ENCODE measurements around the gene RITA1.

Gene RITA1

GRCh38 chr12:113236539-113237399 is 51.2 kb downstream of the RITA1 start:
- H3K79me2 ChIP-seq (ENCODE audit: low read length) = peaks cover 6% of the 10 kb centered on the region
- no peak overlapping the region for H3K4me3 ChIP-seq (ENCODE audit: low read length)
- H3K4me2 ChIP-seq (ENCODE audit: low read length) = no peak overlapping the region
- H4K20me1 ChIP-seq (ENCODE audit: insufficient read depth, low read length) = no peaks in the 10 kb centered on the region
- TF ChIP-seq EZH2phosphoT487 (IDR thresholded peaks at IDR 0.05; ENCODE audit: low read depth) = no peak
- H3K36me3 ChIP-seq (replicated peaks; ENCODE audit: low read depth, low read length) = peaks cover 56% of the 10 kb centered on the region
- H3K4me1 ChIP-seq (ENCODE audit: low read length) = peaks cover 35% of the 10 kb centered on the region
- H3K9me3 ChIP-seq (ENCODE audit: insufficient read depth, low read length) = no peaks in the 10 kb centered on the region
- H2AFZ ChIP-seq (ENCODE audit: low read depth, low read length) = no peak overlapping the region
- H3K9ac ChIP-seq (ENCODE audit: low read length) = no peak overlapping the region
- no peaks in the 10 kb centered on the region for H3K27me3 ChIP-seq (ENCODE audit: low read depth, low read length)
- no peak overlapping the region for H3K27ac ChIP-seq (ENCODE audit: low read length)

GRCh38 chr12:113237748-113238147 is 52.2 kb downstream of the RITA1 start:
- Histone ChIP-seq H3K4me2 (ENCODE audit: low read length) (no peak overlapping the region), H3K4me1 (ENCODE audit: low read length) (peaks cover 25% of the 10 kb centered on the region), H2AFZ (ENCODE audit: low read depth, low read length) (no peak overlapping the region), H3K27ac (ENCODE audit: low read length) (no peak overlapping the region), H3K4me3 (ENCODE audit: low read length) (no peak overlapping the region), H3K9ac (ENCODE audit: low read length) (no peak overlapping the region), H3K9me3 (ENCODE audit: insufficient read depth, low read length) (no peaks in the 10 kb centered on the region), H3K36me3 (replicated peaks; ENCODE audit: low read depth, low read length) (peaks cover 51% of the 10 kb centered on the region), H3K79me2 (ENCODE audit: low read length) (peaks cover 6% of the 10 kb centered on the region), H4K20me1 (ENCODE audit: insufficient read depth, low read length) (no peaks in the 10 kb centered on the region), H3K27me3 (ENCODE audit: low read depth, low read length) (no peaks in the 10 kb centered on the region)
- no peak for TF ChIP-seq CTCF (IDR thresholded peaks at IDR 0.05; ENCODE audit: low read depth, low read length)
- no peak for TF ChIP-seq EZH2phosphoT487 (IDR thresholded peaks at IDR 0.05; ENCODE audit: low read depth)

GRCh38 chr12:113238309-113238708 is 52.8 kb downstream of the RITA1 start:
- no peak for TF ChIP-seq CTCF (IDR thresholded peaks at IDR 0.05; ENCODE audit: low read depth, low read length)
- no peak for TF ChIP-seq EZH2phosphoT487 (IDR thresholded peaks at IDR 0.05; ENCODE audit: low read depth)
- peaks cover 6% of the 10 kb centered on the region for H3K79me2 ChIP-seq (ENCODE audit: low read length)

GRCh38 chr12:113239288-113239771 is 53.8 kb downstream of the RITA1 start:
- Histone ChIP-seq H3K9me3 (ENCODE audit: insufficient read depth, low read length) (no peaks in the 10 kb centered on the region), H3K4me3 (ENCODE audit: low read length) (no peak overlapping the region), H2AFZ (ENCODE audit: low read depth, low read length) (no peak overlapping the region), H3K79me2 (ENCODE audit: low read length) (peaks cover 6% of the 10 kb centered on the region), H3K27ac (ENCODE audit: low read length) (no peak overlapping the region), H3K9ac (ENCODE audit: low read length) (no peak overlapping the region), H4K20me1 (ENCODE audit: insufficient read depth, low read length) (no peaks in the 10 kb centered on the region), H3K4me2 (ENCODE audit: low read length) (no peak overlapping the region), H3K4me1 (ENCODE audit: low read length) (peaks cover 13% of the 10 kb centered on the region), H3K36me3 (replicated peaks; ENCODE audit: low read depth, low read length) (peaks cover 45% of the 10 kb centered on the region), H3K27me3 (ENCODE audit: low read depth, low read length) (no peaks in the 10 kb centered on the region)
- TF ChIP-seq CTCF (IDR thresholded peaks at IDR 0.05; ENCODE audit: low read depth, low read length) (no peak), EZH2phosphoT487 (IDR thresholded peaks at IDR 0.05; ENCODE audit: low read depth) (no peak)

More at GRCh38 chr12:113238309-113238708, 52.8 kb downstream of the RITA1 start:
- peaks cover 19% of the 10 kb centered on the region for H3K4me1 ChIP-seq (ENCODE audit: low read length)
- no peak overlapping the region for H3K27ac ChIP-seq (ENCODE audit: low read length)
- no peak overlapping the region for H3K4me2 ChIP-seq (ENCODE audit: low read length)
- no peak overlapping the region for H3K4me3 ChIP-seq (ENCODE audit: low read length)
- H2AFZ ChIP-seq (ENCODE audit: low read depth, low read length) = no peak overlapping the region
- no peak overlapping the region for H3K9ac ChIP-seq (ENCODE audit: low read length)
- H3K36me3 ChIP-seq (replicated peaks; ENCODE audit: low read depth, low read length) = peaks cover 52% of the 10 kb centered on the region
- H4K20me1 ChIP-seq (ENCODE audit: insufficient read depth, low read length) = no peaks in the 10 kb centered on the region
- H3K9me3 ChIP-seq (ENCODE audit: insufficient read depth, low read length) = no peaks in the 10 kb centered on the region
- no peaks in the 10 kb centered on the region for H3K27me3 ChIP-seq (ENCODE audit: low read depth, low read length)

All from OCI-LY3 (cell line).